Ectodermal cell (in vitro differentiated cells): ENCODE results near the gene ASPG.

Experiments
- H3K27ac ChIP-seq: 2 replicates; pipeline ENCODE4 v1.7.0; 2013; ENCODE audit warnings: mild to moderate bottlenecking, low read depth, low read length; ENCODE audit not compliant: insufficient read depth, poor library complexity, severe bottlenecking
- H3K27me3 ChIP-seq: 2 replicates; pipeline ENCODE4 v1.7.0; 2013; ENCODE audit warnings: mild to moderate bottlenecking, low read length; ENCODE audit not compliant: insufficient read depth, control insufficient read depth, poor library complexity, severe bottlenecking
- H3K36me3 ChIP-seq: one replicate; pipeline ENCODE4 v1.7.0; 2013; ENCODE audit warnings: low read length; ENCODE audit not compliant: control insufficient read depth, insufficient read depth
- H3K4me1 ChIP-seq: one replicate; pipeline ENCODE4 v1.7.0; 2013; ENCODE audit warnings: low read length; ENCODE audit not compliant: control insufficient read depth, insufficient read depth
- H3K4me3 ChIP-seq: 2 replicates; pipeline ENCODE4 v1.7.0; 2013; ENCODE audit warnings: low read depth, low read length, control low read depth; ENCODE audit not compliant: insufficient read depth
- H3K9me3 ChIP-seq: 2 replicates; pipeline ENCODE4 v1.7.0; 2013; ENCODE audit warnings: mild to moderate bottlenecking, low read length, moderate library complexity; ENCODE audit not compliant: control insufficient read depth
- WGBS, 2 experiments: methylation state at CpG; one replicate each; pipeline ENCODE4 v1.1.7; 2013; ENCODE audit warnings: missing lambda C conversion rate in 2 of 2; 5-methylcytosine and 5-hydroxymethylcytosine counted together

The ASPG gene

DNA sequence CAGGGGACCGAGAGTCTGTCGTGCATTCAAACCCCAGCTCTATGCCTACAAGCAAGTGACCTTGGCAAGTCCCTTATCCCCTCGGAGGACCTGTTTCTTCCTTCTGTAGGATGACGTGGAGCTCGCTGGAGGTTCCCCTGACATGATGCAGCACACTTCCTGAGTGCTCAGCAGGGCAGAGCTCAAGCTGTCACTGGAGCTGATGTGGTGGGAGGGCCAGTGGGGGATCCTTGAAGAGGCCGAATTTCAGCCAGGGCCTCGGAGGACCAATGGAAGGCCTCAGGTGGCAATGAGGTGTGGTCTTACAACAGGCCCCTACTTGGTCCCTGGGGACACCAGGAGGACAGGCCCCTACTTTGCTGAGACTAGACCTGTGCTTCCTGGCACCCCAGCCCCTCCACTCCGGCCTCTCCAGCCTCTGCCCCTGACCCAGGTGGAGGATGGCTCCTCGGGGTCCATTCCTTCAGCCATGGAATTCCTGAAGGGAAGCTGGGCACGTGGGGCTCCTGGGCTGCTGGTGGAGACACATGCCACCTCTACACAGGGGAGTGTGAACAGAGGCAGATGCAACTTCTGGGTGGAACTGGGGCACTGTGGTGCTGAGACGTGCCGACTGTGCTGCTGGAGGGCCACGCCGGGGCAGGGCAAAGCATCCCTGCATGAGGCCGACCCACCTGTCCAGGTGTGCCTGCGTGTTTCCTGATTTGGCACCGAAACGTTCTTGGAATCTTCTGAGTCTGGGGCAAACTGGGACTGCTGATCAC lies 34.2 kb downstream of the ASPG start:
- 83 to 84% methylated on average over 18 of the region's 18 CpGs for WGBS, 2 experiments
- H3K4me3 ChIP-seq = no peak overlapping the region
- no peak overlapping the region for H3K27ac ChIP-seq
- no peaks in the 10 kb centered on the region for H3K4me1 ChIP-seq
- H3K27me3 ChIP-seq = peaks cover 56% of the 10 kb centered on the region
- H3K36me3 ChIP-seq = no peaks in the 10 kb centered on the region
- no peaks in the 10 kb centered on the region for H3K9me3 ChIP-seq

GRCh38 chr14:104120281-104120741 lies 34.8 kb downstream of the ASPG start:
- Histone ChIP-seq H3K9me3 (peaks cover 3% of the 10 kb centered on the region), H3K36me3 (no peaks in the 10 kb centered on the region), H3K4me3 (no peak overlapping the region), H3K27me3 (peaks cover 49% of the 10 kb centered on the region), H3K4me1 (no peaks in the 10 kb centered on the region), H3K27ac (no peak overlapping the region)
- WGBS, 2 experiments = 86 to 91% methylated on average over 5 of the region's 5 CpGs

DNA sequence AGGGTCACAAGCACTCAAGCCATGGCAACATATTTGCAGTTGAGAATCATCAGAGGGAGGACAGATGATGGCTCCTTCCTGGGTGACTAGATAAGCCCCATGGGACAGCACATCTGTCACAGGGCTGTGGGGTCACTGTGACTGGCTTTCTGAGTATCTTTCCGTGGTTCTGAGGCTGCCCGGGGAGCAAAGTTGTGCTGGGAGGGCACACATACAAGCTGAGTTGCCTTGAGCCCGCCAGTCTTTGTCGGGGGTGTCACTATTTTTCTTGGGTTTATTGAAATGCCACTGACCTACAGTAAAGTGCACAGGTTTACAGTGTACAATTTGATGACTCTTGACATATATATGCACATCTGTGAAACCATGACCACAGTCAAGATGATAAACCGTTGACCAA lies 35.6 kb downstream of the ASPG start:
- Histone ChIP-seq H3K27me3 (peaks cover 41% of the 10 kb centered on the region), H3K36me3 (no peaks in the 10 kb centered on the region), H3K9me3 (peaks cover 3% of the 10 kb centered on the region), H3K4me3 (no peak overlapping the region), H3K27ac (no peak overlapping the region), H3K4me1 (no peaks in the 10 kb centered on the region)
- WGBS, 2 experiments = 85 to 86% methylated on average over 5 of the region's 5 CpGs

GRCh38 chr14:104123879-104124278 lies 38.4 kb downstream of the ASPG start:
- WGBS, 2 experiments = no CpG with 5 or more reads among the region's 1 CpG
- H3K27me3 ChIP-seq = peaks cover 14% of the 10 kb centered on the region
- peaks cover 3% of the 10 kb centered on the region for H3K9me3 ChIP-seq
- H3K4me1 ChIP-seq = no peaks in the 10 kb centered on the region
- no peak overlapping the region for H3K27ac ChIP-seq
- H3K4me3 ChIP-seq = no peak overlapping the region
- no peaks in the 10 kb centered on the region for H3K36me3 ChIP-seq

DNA sequence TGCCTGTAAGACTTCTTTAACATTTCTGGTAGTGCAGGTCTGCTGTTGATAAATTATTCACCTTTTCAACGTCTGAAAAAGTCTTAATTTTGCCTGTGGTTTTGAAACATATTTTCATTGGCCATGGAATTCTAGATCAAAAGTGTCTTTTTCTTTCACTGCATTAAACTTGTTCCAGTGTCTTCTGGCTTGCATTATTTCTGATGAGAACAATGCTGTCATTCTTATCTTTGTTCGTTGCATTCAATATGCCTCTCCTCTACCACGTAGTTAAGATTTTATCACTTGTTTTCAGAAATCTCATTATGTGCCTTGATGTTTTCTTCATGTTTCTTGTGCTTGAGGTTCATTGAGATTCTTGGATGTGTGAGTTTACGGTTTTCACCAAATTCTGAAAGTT lies 39.5 kb downstream of the ASPG start:
- no peaks in the 10 kb centered on the region for H3K4me1 ChIP-seq
- peaks cover 3% of the 10 kb centered on the region for H3K9me3 ChIP-seq
- peaks cover 5% of the 10 kb centered on the region for H3K27me3 ChIP-seq
- H3K36me3 ChIP-seq = no peaks in the 10 kb centered on the region
- no peak overlapping the region for H3K27ac ChIP-seq
- H3K4me3 ChIP-seq = no peak overlapping the region
- WGBS, 2 experiments = 88 to 94% methylated on average over 3 to 4 of the region's 4 CpGs

- Histone ChIP-seq H3K9me3 (peaks cover 3% of the 10 kb centered on the region), H3K27ac (no peak overlapping the region), H3K4me3 (no peak overlapping the region), H3K27me3 (no peaks in the 10 kb centered on the region), H3K36me3 (no peaks in the 10 kb centered on the region), H3K4me1 (no peaks in the 10 kb centered on the region)
- 81 to 82% methylated on average over 2 of the region's 2 CpGs for WGBS, 2 experiments
These were observed 41.3 kb downstream of the ASPG start for GRCh38 chr14:104126753-104127152.

GRCh38 chr14:104128981-104129380 lies 43.5 kb downstream of the ASPG start:
- peaks cover 3% of the 10 kb centered on the region for H3K9me3 ChIP-seq
- H3K36me3 ChIP-seq = no peaks in the 10 kb centered on the region
- peaks cover 11% of the 10 kb centered on the region for H3K27me3 ChIP-seq
- no peaks in the 10 kb centered on the region for H3K4me1 ChIP-seq
- 94 to 100% methylated on average over 1 of the region's 1 CpG for WGBS, 2 experiments
- no peak overlapping the region for H3K27ac ChIP-seq
- no peak overlapping the region for H3K4me3 ChIP-seq

GRCh38 chr14:104129556-104129955 lies 44.1 kb downstream of the ASPG start:
- no peak overlapping the region for H3K27ac ChIP-seq
- no peak overlapping the region for H3K4me3 ChIP-seq
- peaks cover under 1% of the 10 kb centered on the region for H3K4me1 ChIP-seq
- H3K36me3 ChIP-seq = no peaks in the 10 kb centered on the region
- peaks cover 3% of the 10 kb centered on the region for H3K9me3 ChIP-seq
- WGBS, 2 experiments = 88 to 95% methylated on average over 1 of the region's 1 CpG
- peaks cover 17% of the 10 kb centered on the region for H3K27me3 ChIP-seq

- Histone ChIP-seq H3K9me3 (no peaks in the 10 kb centered on the region), H3K4me3 (no peak overlapping the region), H3K4me1 (peaks cover 14% of the 10 kb centered on the region), H3K36me3 (no peaks in the 10 kb centered on the region), H3K27ac (no peak overlapping the region), H3K27me3 (peaks cover 32% of the 10 kb centered on the region)
- 39 to 41% methylated on average over 11 of the region's 11 CpGs for WGBS, 2 experiments
These were observed 45.6 kb downstream of the ASPG start for GRCh38 chr14:104130974-104131651.

- Histone ChIP-seq H3K4me1 (peaks cover 18% of the 10 kb centered on the region), H3K27me3 (peaks cover 42% of the 10 kb centered on the region), H3K27ac (no peak overlapping the region), H3K4me3 (no peak overlapping the region), H3K36me3 (no peaks in the 10 kb centered on the region), H3K9me3 (no peaks in the 10 kb centered on the region)
- WGBS, 2 experiments = 78 to 79% methylated on average over 23 of the region's 23 CpGs
These were observed 46.6 kb downstream of the ASPG start for GRCh38 chr14:104131968-104132732.
